GM21717 (cell line): Measurements from ENCODE around the gene RECK.
"Not testable (repeated sequence)": the region's sequence is repeated elsewhere in the genome, so short reads cannot be mapped to it uniquely, and the experiment has no call there.

Experiments
- ATAC-seq: cut with Tn5 transposase; IDR thresholded peaks from one replicate; pipeline ENCODE4 v1.9.1; 2021; ENCODE audit warnings: mild to moderate bottlenecking, moderate library complexity; ENCODE audit not compliant: unreplicated experiment

Gene RECK

GRCh38 chr9:36109071-36109470 lies 72.4 kb downstream of the RECK start:
- no peak for ATAC-seq

- ATAC-seq = no peak
Measured at GRCh38 chr9:36110434-36110833, 73.7 kb downstream of the RECK start.

- no peak for ATAC-seq
Measured at GRCh38 chr9:36112516-36112915, 75.8 kb downstream of the RECK start.

- ATAC-seq = no peak
Measured at GRCh38 chr9:36113999-36114398, 77.3 kb downstream of the RECK start.

- no peak for ATAC-seq
Measured at GRCh38 chr9:36116593-36116992, 79.9 kb downstream of the RECK start.

- no peak for ATAC-seq
Measured at GRCh38 chr9:36118201-36118600, 81.5 kb downstream of the RECK start.

GRCh38 chr9:36118706-36119105 lies 82.0 kb downstream of the RECK start:
- ATAC-seq = no peak

DNA sequence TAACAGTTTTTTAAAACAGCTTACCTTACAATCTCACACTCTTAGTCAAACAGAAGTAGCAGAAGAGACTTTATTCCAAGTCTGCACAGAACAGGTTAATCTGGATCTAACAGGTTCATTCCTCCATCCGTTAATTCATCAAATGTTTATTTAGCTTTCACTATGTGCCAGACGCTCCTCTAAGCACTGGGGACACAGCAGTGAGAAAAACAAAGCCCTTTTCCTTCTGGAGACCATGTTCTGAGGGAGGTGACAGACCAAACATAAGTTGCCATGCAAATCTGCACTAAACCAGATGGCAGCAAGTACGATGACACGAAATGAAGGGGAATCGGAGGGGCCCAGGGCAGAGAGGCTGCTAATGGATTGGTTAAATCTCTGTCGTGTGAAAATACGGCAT lies 82.8 kb downstream of the RECK start:
- ATAC-seq = no peak

DNA sequence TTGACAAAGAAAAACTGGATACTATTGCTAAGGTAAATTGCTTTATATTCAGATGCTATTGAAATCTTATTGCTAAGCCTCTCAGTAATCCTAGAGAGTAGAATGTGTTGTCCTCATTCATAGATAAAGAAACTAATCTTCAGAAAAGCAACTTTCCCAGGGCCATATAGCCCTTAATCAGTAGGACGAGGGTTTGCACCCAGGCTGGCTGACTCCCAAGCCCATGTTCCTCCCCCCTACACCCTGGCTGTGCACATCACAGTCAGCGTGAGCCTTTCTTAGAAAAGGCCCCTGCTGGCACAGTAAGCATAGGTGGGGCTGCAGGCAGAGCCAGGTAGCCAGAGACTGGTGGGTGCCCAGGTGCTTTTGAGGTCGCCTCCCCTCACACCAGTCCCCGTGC lies 84.0 kb downstream of the RECK start:
- no peak for ATAC-seq

DNA sequence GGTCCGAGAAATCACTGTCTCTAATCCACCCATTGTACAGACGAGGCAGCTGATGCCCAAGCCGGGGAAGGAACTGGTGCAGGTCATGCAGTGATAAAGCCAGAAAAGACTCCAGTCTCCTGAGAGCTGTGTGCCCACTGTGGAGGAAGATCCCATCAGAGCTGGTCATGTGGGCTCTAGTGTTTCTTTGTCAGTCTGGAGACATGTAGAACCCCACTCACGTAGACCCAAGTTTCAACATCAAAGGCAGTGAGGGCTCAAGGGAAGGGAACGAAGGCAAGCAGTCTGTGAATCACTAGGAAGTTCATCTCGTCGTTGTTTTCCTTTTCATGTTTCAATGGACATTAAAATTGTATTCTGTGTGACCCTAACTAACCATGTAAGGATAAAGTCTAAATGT lies 85.3 kb downstream of the RECK start:
- no peak for ATAC-seq

DNA sequence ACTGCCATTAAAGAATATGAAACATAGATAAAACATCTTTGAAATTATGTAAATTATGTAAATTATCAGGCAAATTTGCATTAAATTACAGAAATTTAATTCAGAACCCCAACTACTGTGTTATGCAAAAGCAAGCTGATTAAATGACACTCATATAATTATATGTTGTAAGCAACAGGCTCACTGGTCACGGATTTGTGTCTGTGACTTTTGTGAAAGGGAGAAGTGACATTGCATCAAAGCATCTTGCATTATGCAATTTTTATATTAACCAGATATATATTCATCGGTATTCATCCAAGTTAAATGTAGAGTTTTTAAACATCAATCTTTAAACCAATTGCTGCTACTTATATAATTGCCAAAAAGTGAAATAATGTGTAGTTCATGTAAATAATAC lies 86.8 kb downstream of the RECK start:
- no peak for ATAC-seq

DNA sequence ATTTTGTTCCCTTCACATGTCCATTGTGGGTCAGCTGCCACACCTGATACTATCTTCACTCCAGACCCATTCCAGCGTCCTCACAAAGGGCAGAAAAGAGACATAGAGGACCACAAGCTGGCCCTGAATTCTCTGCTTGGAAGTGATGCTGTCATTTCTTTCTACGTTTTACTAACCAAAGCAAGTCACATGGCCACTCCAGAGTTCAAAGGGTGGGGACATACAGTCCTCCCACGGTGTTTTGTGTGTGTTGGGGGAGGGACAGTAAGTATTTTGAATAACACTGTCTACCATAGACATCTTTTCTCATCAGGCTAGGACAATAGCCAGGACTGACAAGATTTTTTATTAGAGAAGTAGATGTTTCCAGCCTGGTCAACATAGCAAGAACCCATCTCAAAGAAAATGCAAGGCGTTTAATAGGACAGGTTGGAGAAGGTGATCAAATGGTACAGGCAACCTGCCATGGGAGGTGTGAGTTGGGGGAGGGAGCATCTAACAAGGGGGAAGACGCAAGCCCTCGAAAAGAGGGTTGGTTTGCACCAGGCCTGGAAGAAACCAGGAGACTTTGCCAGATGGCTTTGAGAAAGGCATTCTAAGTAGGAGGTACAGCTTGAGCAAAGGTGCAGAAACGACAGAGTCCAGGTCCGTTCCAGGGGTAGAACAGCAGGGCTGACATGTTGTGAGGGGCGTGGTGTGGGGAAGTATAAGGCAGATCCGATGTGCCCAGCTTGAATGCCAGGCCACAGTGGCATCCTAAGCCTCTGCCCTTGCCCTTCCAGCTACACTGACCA lies 88.5 kb downstream of the RECK start:
- no peak for ATAC-seq

DNA sequence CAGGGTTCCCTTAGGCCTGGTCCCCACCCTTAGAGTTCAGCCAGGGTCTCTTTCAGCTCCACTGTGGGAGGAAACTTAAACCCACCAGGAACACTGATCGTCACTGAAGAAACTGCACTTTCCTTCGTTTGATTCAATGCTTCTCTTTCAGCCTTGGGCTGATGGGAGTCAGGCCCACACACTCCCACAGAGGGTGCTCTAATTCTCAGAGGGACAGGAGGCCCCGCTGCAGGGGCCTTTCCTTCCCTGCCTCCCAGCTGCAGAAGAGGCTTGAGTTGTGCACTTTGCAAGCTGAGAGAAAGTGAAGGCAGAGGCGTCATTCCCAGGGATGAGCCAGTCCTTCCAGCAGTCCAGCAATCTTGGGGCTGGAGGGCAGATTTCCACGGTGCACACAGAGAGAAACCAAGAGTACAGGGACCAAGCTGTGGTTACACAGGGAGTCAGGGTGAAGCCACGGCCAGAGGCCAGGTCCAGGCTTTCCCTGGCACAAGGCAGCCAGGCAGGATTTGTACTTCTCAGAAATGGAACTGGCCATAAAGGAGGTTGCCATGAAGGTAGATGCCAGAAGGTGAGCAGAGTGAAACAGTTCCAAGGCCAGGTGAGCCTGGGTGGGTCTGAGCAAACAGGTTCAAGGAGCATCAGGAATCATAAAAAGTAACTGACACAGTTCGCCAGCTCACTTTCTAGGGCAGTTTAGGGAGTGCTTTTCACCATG lies 89.5 kb downstream of the RECK start:
- ATAC-seq = no peak

GRCh38 chr9:36127652-36128244 lies 91.0 kb downstream of the RECK start:
- no peak for ATAC-seq

DNA sequence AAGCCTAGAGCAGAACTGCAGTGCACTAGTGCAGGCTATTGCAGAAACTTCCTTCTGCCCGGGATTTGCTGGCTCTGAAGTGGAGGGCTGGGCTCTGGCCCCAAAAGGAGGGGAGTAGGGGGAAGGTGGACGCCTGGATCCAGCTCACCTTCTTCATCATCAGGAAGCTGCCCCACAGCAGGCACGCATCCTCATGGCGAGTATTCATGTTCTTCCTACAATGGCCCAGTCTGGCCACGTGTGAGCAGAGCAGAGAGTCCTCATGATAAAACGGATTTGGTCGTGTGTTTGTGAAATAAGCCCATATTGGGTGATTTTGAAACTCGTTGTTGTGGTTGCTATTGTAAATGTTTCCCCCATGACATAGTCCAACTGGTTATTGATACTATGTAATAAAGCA lies 91.6 kb downstream of the RECK start:
- ATAC-seq = no peak

- no peak for ATAC-seq
Measured at GRCh38 chr9:36129139-36129538, 92.4 kb downstream of the RECK start.

- not testable (repeated sequence) for ATAC-seq
Measured at GRCh38 chr9:36131666-36132065, 95.0 kb downstream of the RECK start.

- ATAC-seq = no peak
Measured at GRCh38 chr9:36132086-36132485, 95.4 kb downstream of the RECK start.

DNA sequence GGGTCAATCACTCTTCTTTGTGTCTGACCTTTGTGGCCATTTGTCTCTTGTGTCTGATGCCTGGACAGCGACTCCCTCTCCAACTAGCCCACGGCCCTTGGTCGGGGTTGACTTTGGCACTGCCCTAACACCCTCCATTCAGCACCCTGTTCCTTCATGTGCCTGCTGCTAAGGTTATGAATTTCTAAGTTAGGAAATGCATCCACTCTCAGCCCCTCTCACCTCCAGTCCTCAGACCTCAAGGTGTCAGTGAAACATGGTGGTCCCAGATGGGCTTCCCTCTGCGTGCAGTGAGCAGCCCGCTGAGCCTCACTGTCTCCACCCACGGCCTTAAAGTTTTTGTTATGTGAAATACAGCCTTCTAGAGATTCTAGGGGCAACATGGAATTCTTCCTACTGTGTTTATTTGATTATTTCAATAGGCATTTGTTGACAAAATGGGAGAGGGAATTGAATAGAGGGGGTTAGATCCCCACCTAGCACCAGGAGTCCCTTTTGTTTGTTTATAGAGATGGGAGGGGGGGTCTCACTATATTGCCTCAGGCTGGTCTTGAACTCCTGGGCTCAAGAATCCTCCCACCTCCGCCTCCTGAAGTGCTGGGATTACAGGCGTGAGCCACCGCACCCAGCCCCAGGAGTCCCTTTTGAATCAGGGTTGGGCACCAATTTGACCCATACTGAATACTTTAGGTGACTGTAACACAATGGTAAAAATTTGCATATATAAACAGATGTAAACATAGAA lies 98.2 kb downstream of the RECK start:
- no peak for ATAC-seq

DNA sequence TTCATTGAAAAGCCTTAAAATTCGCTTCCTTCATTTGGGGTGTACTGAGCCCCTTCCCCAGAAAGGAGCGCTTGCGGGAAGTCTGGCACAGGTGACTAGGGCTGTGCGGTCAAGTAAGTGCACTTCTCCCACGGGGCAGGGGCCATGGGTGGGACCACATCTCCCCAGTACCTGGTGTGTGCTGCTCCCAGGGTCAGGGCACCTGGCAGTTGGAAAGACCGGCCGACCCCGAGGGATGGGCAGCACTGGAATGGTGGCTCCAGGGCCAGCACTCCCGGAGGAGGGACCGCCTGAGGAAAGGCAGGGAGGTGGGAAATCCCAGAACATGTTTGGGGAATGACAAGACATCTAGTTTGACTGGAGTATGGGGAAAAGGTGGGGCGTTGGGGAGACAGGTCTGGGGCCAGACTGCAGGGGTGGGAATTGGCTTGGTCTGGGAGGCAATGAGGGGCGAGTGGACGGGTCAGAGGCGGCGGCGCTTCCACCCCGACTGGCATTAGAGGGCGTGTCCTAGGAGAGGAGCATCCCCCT lies 99.1 kb downstream of the RECK start:
- ATAC-seq = peak; percentile 14

DNA sequence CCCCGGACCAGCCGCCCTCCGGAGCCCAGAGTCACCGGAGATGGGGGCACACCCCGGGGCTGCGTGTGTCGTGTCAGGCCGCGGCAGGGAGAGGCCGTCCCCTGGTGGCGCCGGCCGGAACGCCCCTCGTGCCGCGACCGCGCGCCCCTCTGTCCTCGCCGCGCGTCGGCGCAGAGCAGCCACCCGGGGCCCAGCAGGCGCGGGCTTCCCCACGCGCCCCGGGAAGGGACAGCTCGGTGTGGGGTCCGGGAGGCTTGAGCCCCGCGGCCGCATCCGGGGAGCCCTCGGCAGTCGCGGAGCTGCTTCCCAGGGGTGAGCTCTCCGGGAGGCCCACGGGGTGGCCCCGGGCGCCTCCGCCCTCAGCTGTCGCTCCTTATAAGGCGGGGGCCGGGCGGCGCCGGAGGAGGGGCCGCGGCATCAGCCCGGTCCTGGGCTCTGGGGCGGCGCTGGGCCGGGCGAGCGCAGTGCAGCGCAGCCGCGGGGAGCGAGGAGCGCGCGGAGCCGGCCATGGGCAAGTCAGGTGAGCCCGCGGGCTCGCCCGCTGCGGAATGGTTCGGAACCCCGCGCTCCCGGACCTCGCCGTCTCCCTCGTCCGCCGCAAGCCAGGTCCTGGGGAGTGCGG lies 99.7 kb downstream of the RECK start, which contains the start of gene GLIPR2:
TSS of gene GLIPR2 (plus strand) at position 462 of the 622 bp plus-strand sequence. CDS start at position 508, 46 bp downstream.
- peak; percentile 95 for ATAC-seq
